ENCODE measurements around the gene ALDH5A1.
"Not testable (repeated sequence)": the region's sequence is repeated elsewhere in the genome, so short reads cannot be mapped to it uniquely, and the experiment has no call there.

Gene ALDH5A1

DNA sequence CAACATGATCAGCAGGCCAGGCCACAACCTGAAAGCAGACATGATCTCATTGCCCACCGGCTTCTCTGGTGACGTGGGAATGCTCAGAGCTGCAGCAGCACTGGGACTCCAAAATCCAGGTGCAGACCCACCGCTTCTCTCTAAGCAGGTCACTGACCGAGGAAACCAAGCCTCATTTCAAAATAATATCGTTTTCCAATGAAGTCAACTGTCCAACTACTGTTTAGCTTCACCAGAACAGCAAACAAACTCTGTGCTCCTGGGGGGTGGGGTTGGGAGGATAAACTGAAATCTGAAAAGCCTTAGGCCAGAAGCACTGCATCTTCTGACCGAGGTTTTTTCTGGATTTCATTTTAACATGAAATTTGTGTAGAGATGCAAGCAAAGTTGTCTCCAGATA lies 5.3 kb upstream of the ALDH5A1 start, which contains the start of gene GPLD1:
Gene GPLD1, minus strand, starts transcription at position 109 of the 400 bp plus-strand sequence. Its CDS starts 67 bp downstream, at position 42.
- no peak for DNase-seq

DNA sequence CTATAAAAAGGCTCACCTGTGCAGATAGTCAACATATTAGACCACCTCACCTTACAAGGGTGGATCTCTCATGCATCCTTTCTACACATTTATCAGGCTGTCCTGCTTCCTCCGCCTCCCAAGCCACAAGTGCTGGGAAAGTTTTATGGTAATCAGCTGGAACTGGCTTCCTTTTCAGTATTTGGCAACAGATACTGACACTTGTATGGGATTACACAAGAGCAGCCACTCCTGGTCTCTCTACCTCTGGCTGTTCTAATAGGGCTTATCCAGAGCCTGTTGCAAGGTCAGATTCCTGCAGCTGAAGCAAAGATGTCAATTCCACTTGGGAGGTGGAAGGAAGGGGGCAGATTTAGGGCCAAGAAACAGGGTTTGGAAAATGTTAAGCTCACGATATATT lies 4.9 kb upstream of the ALDH5A1 start:
- DNase-seq: no peak

DNA sequence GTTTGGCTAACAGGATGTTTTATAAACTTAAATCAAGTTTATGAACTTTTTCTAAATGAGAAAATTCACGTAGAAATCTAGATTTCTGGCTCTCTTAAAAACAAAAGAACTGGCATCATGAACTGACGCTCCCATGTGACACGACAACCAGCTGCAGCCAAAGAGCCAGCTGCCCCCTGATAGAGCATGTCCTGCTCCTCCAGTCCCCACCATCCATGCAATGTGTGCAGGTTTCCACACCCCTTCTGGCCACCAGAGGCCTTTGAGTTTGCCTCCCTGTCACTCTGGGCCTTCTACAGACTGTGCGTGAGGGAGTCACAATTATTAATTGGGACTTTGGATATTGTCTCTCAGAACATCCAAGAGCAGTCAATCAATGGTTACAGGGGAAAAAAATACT lies 3.8 kb upstream of the ALDH5A1 start:
- no peak for DNase-seq

- no peak for DNase-seq
Observed at GRCh38 chr6:24492475-24492874, 2.3 kb upstream of the ALDH5A1 start.

GRCh38 chr6:24493945-24494820 lies 586 bp upstream of the ALDH5A1 start:
- DNase-seq: no peak

DNA sequence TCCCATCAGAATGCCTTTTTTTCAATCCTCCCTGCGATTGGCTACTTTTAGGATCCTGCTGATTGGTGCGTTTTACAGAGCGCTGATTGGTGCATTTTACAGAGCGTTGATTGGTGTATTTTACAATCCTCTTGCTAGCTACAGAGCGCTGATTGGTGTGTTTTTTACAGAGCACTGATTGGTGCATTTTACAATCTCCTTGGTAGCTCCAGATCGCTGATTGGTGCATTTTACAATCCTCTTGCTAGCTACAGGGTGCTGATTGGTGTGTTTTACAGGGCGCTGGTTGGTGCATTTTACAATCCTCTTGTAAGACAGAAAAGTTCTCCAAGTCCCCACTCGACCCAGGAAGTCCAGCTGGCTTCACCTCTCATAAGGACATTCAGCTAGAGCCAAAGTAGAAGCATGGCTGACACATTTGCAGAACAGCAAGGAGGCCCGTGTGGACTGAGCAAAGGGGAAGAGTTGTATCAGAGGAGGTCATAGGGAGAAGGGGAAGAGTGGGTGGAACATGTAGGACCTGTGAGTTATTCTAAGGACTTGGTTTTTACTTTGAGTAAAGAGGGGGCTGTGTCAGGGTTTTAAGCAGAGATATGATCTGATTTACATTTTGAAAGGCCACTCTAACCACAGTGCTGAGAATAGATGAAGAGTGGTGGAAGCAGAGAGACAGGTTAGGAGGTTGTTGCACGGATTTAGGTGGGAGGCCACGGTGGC lies 2.6 kb downstream of the ALDH5A1 start:
- DNase-seq: no peak

GRCh38 chr6:24500683-24501082 lies 5.9 kb downstream of the ALDH5A1 start:
- DNase-seq: no peak

DNA sequence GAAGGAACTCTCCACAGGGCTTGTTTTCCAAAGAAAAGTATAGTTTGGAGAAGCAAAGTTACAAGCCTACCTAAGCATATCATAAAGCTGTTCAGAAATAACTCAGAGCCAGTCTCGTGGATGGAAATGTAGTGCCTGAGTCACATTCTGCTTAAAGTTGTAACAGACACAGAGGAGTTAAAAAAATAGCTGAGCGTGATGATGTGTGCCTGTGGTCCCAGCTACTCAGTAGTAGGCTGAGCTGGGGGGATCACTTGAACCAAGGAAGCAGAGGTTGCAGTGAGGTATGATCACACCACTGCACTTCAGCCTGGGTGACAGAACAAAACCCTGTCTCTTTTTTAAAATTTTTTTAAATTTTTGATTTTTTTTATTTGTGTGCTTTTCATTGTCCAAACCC lies 6.6 kb downstream of the ALDH5A1 start:
- no peak for DNase-seq

DNA sequence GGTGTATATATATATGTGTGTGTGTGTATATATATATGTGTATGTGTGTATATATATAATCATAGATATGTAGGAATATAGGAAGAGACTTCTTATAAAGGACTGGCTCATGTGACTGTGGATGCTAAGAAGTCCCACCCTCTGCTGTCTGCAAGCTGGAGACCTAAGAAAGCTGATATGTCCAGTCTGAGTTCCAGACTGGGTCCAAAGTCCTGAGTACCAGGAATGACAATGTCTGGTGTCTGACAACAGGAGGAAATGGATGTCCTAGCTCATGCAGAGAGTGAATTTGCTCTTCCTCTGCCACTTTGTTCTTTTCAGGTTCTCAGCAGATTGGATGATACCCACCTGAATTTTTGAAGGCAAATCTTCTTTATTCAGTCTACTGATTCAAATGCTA lies 7.1 kb downstream of the ALDH5A1 start:
- DNase-seq: no peak

DNA sequence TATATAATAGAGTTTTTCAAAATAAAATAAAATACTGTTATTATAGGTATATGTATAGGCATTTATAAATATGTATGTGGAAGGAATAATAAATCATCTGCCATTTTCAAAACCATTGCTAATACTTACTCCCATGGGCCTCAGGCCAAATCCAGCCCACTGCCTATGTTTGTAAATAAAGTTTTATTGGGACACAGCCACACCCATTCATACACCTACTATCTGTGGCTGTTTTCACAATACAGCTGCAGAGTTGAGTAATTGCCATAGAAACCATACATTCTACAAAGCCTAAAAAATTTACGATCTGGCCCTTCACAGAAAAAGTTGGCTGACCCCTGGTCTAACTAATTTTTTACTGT lies 9.5 kb downstream of the ALDH5A1 start:
- no peak for DNase-seq

GRCh38 chr6:24504649-24505586 lies 10.1 kb downstream of the ALDH5A1 start:
- no peak for DNase-seq

DNA sequence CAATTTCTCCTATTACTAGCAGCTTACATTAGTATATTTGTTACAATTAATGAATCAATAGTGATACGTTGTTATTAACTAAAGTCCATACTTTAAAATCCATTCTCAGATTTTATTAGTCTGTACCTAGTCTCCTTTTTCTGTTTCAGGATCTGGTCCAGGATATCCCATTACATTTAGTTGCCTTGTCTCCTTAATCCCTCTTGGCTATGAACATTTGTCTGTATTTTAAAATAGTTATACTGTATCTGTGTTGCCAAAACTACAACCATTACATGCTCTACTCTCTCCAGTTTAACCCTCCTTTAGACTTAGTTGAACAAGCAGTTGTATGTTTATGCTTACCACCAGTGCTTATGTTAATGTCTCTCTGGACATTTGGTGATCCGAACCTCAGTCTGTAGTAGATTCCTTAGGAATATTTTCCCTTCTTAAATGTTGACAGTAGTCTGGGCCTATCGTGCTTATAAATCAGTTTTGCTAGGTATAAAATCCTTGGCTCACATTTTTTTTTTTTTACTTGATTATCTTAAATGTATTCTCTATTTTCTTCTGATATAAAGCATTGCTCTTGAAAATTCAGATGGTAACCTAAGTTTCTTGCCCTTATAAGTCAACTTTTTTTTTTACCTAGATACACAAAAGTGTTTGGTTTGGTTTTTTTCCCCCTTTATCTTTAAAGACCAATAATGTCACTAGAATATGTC lies 12.2 kb downstream of the ALDH5A1 start:
- DNase-seq: no peak

GRCh38 chr6:24511976-24512375 lies 17.2 kb downstream of the ALDH5A1 start:
- not testable (repeated sequence) for DNase-seq

DNA sequence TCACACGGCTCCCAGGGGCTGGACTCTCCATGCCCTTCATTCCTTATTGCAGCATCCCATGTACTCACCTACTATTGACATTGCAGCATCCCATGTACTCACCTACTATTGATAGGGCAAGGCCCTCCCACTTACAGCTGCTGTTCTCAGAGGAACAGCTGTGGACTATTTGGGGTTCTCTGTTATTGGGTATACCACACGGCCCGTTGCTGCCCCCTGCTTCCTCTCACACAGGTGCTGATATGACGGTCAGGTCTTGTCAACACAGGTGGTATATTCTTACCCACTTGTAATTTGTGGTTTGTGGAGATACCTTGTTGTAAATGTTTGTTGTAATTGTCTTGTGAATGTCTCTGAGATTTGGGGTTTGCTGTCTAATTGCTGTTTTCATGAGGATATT lies 18.8 kb downstream of the ALDH5A1 start:
- no peak for DNase-seq

- DNase-seq: no peak
Observed at GRCh38 chr6:24517659-24518543, 23.1 kb downstream of the ALDH5A1 start.

DNA sequence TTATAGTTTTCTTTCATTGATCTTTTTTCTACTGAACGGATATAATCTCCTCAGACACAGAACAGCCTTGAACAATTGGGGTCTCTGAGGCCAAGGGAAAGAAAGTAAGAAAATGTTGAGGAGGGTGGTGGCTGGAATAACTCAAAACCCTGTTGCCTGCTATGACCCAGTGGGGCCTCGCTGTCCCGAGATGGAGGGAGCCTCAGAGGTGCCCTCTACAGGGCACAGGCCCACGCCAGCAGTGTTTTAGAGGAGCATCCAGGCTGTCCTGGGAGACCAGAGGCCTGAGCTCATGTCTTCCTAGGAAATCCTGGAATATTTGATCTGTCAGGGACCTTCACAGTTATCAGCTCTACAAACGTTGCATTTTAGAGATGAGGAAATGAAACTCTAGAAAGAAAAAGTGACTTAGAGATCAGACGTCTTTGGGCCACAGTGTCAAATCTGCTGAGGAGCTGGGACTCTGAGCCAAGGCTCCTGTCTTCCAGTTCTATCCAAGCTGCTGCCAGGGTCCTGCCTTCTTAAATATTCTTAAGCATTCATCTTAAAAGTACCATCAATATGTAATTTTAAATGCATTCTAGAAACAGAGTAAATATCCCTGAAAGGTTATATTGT lies 26.3 kb downstream of the ALDH5A1 start:
- DNase-seq: no peak

GRCh38 chr6:24522228-24523176 lies 27.7 kb downstream of the ALDH5A1 start:
- no peak for DNase-seq

DNA sequence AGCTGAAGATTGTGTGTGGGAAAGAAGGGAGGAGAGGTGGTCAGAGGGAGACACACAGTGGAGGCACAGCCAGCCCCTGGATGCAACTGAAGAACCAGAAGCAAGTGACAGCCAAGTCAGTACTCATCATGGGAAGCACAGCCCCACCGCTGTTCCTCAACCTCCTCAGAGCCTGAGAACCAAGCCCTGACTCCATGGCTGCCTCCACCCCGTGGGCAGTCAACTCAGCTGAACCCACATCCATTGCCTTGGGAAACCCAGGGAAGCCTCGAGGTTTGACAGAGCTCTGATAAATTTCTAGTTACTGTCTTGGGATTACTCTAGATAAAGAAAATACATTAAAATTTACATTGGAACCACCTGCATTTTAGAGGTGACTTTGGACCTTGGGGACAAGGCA lies 29.6 kb downstream of the ALDH5A1 start:
- DNase-seq: no peak

DNA sequence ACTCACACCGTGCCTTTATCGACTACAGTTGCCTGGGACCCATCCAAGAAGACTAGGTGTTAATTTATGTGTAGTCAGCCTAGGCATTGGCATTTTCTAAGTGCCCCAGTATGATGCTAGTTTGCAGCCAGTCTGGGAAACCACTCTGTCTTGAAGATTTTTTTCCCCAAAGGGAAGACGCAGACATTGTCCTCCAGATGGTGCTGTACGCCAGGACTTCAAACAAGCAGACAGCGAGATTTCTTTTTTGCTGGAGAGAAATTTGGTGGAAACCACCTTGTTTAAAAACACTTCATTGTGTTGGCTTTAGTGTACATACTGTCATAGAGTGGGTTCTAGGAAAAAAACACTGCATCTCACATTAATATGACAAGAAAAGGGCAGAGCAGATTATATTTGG lies 30.0 kb downstream of the ALDH5A1 start:
- DNase-seq: no peak

GRCh38 chr6:24529985-24530384 lies 35.2 kb downstream of the ALDH5A1 start:
- no peak for DNase-seq
